Measurements from ENCODE around the gene ZMYM3.
"Not testable (repeated sequence)": the region's sequence is repeated elsewhere in the genome, so short reads cannot be mapped to it uniquely, and the experiment has no call there.

- TF ChIP-seq CTCF (IDR thresholded peaks at IDR 0.05); RCOR1 (IDR thresholded peaks at IDR 0.05; ENCODE audit: low read depth, low read length); TP53 (CRISPR knock-in tag; IDR thresholded peaks at IDR 0.05); POLR2A (IDR thresholded peaks at IDR 0.05; ENCODE audit: low read length); MAFK (IDR thresholded peaks at IDR 0.05; ENCODE audit: partially characterized antibody); RFX5 (IDR thresholded peaks at IDR 0.05); USF2 (IDR thresholded peaks at IDR 0.05); SMC3 (IDR thresholded peaks at IDR 0.05); REST (IDR thresholded peaks at IDR 0.05); RAD21 (conservative IDR thresholded peaks at IDR 0.05 in 1 of 2, IDR thresholded peaks at IDR 0.05 in 1 of 2): not testable (repeated sequence)
These were observed 46.6 kb upstream of the ZMYM3 start for GRCh38 chrX:71300495-71300894.

All from A549 (cell line).